ENCODE data around the gene CERS6. TPM values are rescaled to one million over a fixed set of nuclear protein-coding genes. Genes with fewer than 3 reads are reported as not detected.
"Not testable (repeated sequence)": the region's sequence is repeated elsewhere in the genome, so short reads cannot be mapped to it uniquely, and the experiment has no call there.

The CERS6 gene
- total and polyA plus RNA-seq, 11 donors, result 22.1 to 78.0 (median 62.2) TPM

DNA sequence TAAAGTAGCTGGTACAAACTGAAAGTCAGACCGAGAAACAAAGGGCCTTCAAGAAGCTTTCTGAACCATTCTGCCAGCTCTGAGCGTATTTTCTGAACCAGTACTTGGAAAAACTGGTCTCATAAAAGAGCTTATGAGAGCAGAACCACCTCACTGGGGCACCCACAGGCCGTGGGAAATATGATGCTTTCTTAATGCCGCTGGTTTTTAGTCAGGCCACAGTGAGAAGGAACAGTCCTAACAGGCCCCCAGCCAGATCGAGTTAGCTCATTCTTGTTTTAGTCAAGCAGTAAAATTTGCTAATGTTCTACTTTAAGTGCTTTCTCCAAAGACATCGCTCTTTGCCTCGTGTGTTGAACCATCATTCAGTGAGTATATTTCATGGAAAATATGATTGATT, 333.7 kb downstream of the CERS6 start:
- no peaks in the 10 kb centered on the region for H3K4me1 ChIP-seq
- ATAC-seq (no peak), DNase-seq (no peak)
- H3K36me3 ChIP-seq, result no peaks in the 10 kb centered on the region
- H3K27ac ChIP-seq, result peak overlapping the region in 1 of 12 donors; percentile 10
- no peak for TF ChIP-seq POLR2A (IDR thresholded peaks at IDR 0.05)
- TF ChIP-seq, protein P1, sequence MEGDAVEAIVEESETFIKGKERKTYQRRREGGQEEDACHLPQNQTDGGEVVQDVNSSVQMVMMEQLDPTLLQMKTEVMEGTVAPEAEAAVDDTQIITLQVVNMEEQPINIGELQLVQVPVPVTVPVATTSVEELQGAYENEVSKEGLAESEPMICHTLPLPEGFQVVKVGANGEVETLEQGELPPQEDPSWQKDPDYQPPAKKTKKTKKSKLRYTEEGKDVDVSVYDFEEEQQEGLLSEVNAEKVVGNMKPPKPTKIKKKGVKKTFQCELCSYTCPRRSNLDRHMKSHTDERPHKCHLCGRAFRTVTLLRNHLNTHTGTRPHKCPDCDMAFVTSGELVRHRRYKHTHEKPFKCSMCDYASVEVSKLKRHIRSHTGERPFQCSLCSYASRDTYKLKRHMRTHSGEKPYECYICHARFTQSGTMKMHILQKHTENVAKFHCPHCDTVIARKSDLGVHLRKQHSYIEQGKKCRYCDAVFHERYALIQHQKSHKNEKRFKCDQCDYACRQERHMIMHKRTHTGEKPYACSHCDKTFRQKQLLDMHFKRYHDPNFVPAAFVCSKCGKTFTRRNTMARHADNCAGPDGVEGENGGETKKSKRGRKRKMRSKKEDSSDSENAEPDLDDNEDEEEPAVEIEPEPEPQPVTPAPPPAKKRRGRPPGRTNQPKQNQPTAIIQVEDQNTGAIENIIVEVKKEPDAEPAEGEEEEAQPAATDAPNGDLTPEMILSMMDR (IDR thresholded peaks at IDR 0.05), result no peak
- no peak overlapping the region for H3K4me3 ChIP-seq
- no peaks in the 10 kb centered on the region for H3K27me3 ChIP-seq
- WGBS, 4 donors, result 63 to 77% (median 67%) methylated on average over 7 of the region's 7 CpGs
- no peaks in the 10 kb centered on the region for H3K9me3 ChIP-seq
- intact Hi-C loops (cut with DNase I), result no loop called here

DNA sequence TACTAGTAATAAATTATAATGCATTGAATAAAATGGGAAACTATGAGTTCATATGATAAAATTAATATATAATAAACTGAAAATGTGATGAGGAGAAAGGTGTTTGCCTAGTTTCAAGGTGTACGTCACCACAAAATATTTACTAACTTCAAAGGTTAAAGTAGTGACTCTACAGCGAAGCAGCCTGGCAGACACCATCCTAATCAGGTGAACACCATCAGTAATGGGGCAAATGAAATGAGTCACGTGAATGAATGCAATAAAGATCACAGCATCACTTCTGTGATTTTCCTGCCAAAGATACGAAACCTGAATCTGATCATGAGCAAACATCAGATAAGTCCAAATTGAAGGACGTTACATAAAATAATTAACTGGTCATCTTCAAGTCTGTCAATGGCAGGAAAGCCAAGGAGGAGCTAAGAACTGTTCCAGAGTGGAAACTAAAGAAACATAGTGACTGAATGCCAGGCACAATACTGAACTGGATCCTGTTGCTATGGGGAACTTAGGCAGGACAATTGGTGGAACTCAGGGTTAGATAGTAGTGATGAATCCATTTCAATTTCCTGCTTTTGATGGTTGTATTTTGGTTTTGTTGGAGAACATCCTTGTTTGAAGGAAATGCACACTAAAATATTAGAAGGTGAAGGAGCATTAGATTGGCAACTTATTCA, 334.3 kb downstream of the CERS6 start:
- intact Hi-C loops (cut with DNase I), result no loop called here
- WGBS, 4 donors, result 70 to 84% (median 72%) methylated on average over 5 of the region's 5 CpGs
- no peaks in the 10 kb centered on the region for H3K27me3 ChIP-seq
- TF ChIP-seq POLR2A (IDR thresholded peaks at IDR 0.05), result no peak
- TF ChIP-seq, protein P1 (IDR thresholded peaks at IDR 0.05), result no peak
- H3K4me3 ChIP-seq, result no peak overlapping the region
- no peaks in the 10 kb centered on the region for H3K9me3 ChIP-seq
- H3K36me3 ChIP-seq, result no peaks in the 10 kb centered on the region
- peak overlapping the region in 3 of 12 donors; percentile 3 to 26 (median 10) for H3K27ac ChIP-seq
- ATAC-seq (peak in 3 of 4 donors; percentile 64 to 93 (median 66)), DNase-seq (no peak)
- no peaks in the 10 kb centered on the region for H3K4me1 ChIP-seq

DNA sequence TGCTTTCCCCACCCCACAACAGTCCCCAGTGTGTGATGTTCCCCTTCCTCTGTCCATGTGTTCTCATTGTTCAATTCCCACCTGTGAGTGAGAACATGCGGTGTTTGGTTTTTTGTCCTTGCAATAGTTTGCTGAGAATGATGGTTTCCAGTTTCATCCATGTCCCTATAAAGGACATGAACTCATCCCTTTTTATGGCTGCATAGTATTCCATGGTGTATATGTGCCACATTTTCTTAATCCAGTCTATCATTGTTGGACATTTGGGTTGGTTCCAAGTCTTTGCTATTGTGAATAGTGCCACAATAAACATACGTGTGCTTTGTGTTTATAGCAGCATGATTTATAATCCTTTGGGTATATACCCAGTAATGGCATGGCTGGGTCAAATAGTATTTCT, 335.1 kb downstream of the CERS6 start:
- WGBS, 4 donors, result 64 to 83% (median 79%) methylated on average over 2 of the region's 2 CpGs
- DNase-seq; intact Hi-C loops (cut with DNase I); H3K36me3 ChIP-seq; ATAC-seq; H3K4me1 ChIP-seq; H3K27me3 ChIP-seq; H3K9me3 ChIP-seq; H3K4me3 ChIP-seq: not testable (repeated sequence)
- H3K27ac ChIP-seq, result peak overlapping the region in 1 of 12 donors; percentile 17

DNA sequence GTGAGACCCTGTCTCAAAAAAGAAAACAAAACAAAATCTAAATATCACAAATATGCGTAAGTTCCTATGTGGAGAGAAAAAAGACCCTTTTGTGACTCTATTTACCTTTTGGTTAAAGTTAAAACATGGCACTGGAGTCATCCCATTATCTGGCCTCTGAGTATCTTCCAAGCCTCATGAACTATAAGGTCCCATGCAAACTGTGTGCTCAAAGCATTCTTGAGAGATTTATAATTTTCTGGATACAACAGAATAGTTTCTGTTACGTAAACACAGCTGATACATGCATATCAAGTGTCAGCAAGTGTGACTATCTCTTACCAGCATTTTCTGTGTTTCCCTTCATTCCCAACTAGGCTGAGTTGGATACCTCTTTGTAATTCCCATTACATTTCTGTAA, 337.5 kb downstream of the CERS6 start:
- Histone ChIP-seq H3K27ac (no peak overlapping the region), H3K36me3 (no peaks in the 10 kb centered on the region), H3K27me3 (no peaks in the 10 kb centered on the region), H3K4me1 (peaks cover 0 to 30% (median 18%) of the 10 kb centered on the region in 12 donors), H3K9me3 (no peaks in the 10 kb centered on the region), H3K4me3 (no peak overlapping the region)
- DNase-seq, result no peak
- ATAC-seq, result no peak
- WGBS, 4 donors, result 24 to 52% (median 40%) methylated on average over 2 of the region's 2 CpGs
- TF ChIP-seq, protein P1 (IDR thresholded peaks at IDR 0.05), result no peak
- no peak for TF ChIP-seq POLR2A (IDR thresholded peaks at IDR 0.05)
- intact Hi-C loops (cut with DNase I), result no loop called here

DNA sequence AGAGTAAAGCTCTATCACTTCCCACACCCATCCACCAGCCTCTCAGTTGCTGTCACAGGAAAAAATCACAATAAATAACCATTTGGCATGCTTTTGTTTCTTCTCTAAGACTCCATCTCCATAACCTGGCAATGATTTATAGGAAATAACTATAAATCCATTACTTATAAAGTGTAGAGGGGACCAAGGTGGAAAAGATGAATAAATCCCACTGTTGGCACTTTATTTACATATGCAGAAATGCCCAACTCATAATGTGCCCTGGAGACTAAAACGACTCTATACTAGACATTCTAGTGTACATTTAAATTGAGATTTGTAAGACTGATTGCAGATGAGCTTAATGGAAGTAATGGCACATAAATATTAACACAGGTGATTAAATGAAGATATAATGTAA, 338.9 kb downstream of the CERS6 start:
- DNase-seq, result no peak
- intact Hi-C loops (cut with DNase I), result no loop called here

More for the DNA sequence above, 338.9 kb downstream of the CERS6 start:
- H3K27ac ChIP-seq, result no peak overlapping the region
- no peaks in the 10 kb centered on the region for H3K27me3 ChIP-seq
- H3K9me3 ChIP-seq, result no peaks in the 10 kb centered on the region
- H3K36me3 ChIP-seq, result no peaks in the 10 kb centered on the region
- peaks cover 0 to 38% (median 27%) of the 10 kb centered on the region in 12 donors for H3K4me1 ChIP-seq
- no peak for ATAC-seq
- WGBS, 4 donors, result 85 to 97% (median 88%) methylated on average over 1 of the region's 1 CpG
- no peak overlapping the region for H3K4me3 ChIP-seq
- no peak for TF ChIP-seq POLR2A (IDR thresholded peaks at IDR 0.05)
- TF ChIP-seq, protein P1 (IDR thresholded peaks at IDR 0.05), result no peak
